ENCODE data around the gene RPL36.
"Not testable (repeated sequence)": the region's sequence is repeated elsewhere in the genome, so short reads cannot be mapped to it uniquely, and the experiment has no call there.

RPL36 gene

GRCh38 chr19:5683177-5683886, 6.8 kb upstream of the RPL36 start:
- TF ChIP-seq POLR2A (IDR thresholded peaks at IDR 0.05; ENCODE audit: low read depth, low read length) (no peak), POLR2AphosphoS5 (IDR thresholded peaks at IDR 0.05; ENCODE audit: low read depth, low read length) (no peak), TAF1 (IDR thresholded peaks at IDR 0.05; ENCODE audit: borderline replicate concordance, low read depth, low read length) (no peak)

GRCh38 chr19:5684694-5685430, 5.2 kb upstream of the RPL36 start:
- no peak for TF ChIP-seq POLR2AphosphoS5 (IDR thresholded peaks at IDR 0.05; ENCODE audit: low read depth, low read length)
- no peak for FAIRE-seq
- no peak for DNase-seq (ENCODE audit: insufficient read length)

More at GRCh38 chr19:5683177-5683886, 6.8 kb upstream of the RPL36 start:
- FAIRE-seq (no peak), DNase-seq (ENCODE audit: insufficient read length) (no peak)

GRCh38 chr19:5686326-5686646, 3.8 kb upstream of the RPL36 start:
- no peak for TF ChIP-seq POLR2A (IDR thresholded peaks at IDR 0.05; ENCODE audit: low read depth, low read length)
- no peak for TF ChIP-seq TAF1 (IDR thresholded peaks at IDR 0.05; ENCODE audit: borderline replicate concordance, low read depth, low read length)
- TF ChIP-seq POLR2AphosphoS5 (IDR thresholded peaks at IDR 0.05; ENCODE audit: low read depth, low read length), result no peak
- FAIRE-seq (no peak), DNase-seq (ENCODE audit: insufficient read length) (no peak)

- peak; percentile 93 for DNase-seq (ENCODE audit: insufficient read length)
- TF ChIP-seq POLR2AphosphoS5 (IDR thresholded peaks at IDR 0.05; ENCODE audit: low read depth, low read length), result no peak; the same call in 1 of the 2 replicates
- TF ChIP-seq POLR2A (IDR thresholded peaks at IDR 0.05; ENCODE audit: low read depth, low read length), result peak; percentile 60; the same call in 1 of the 2 replicates
- FAIRE-seq, result peak; percentile 95
Measured at GRCh38 chr19:5686647-5687359, 3.3 kb upstream of the RPL36 start.

DNA sequence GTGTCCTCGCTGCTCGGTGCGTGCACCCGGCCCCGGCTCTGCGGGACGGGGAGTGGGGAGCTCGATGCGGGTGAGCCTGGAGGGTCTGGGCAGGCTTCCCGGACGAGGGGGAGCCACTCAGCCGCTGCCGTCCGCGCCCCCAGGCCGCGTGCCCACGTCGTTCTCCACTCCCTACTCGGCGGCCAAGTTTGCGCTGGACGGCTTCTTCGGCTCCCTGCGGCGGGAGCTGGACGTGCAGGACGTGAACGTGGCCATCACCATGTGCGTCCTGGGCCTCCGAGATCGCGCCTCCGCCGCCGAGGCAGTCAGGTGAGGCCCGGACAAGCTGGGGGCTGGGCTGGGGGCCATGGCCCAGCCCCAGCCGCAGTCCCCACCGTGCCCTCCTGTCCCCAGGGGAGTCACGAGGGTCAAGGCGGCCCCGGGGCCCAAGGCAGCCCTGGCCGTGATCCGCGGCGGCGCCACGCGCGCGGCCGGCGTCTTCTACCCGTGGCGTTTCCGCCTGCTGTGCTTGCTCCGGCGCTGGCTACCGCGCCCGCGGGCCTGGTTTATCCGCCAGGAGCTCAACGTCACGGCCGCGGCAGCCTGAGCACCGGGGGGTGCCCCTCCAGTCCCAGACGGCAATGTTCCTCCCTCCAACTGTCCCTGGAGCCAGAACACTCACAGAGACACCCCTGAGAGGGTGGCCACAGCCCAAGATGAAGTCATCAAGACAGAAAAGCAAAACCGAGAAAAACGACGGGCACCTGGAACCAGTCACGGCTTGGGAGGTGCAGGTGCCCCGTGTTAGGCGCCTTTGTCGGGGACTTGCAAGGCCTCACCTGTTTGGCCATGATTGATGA, 2.5 kb upstream of the RPL36 start:
- FAIRE-seq (no peak), DNase-seq (ENCODE audit: insufficient read length) (no peak)
- TF ChIP-seq POLR2A (IDR thresholded peaks at IDR 0.05; ENCODE audit: low read depth, low read length), result no peak
- no peak for TF ChIP-seq POLR2AphosphoS5 (IDR thresholded peaks at IDR 0.05; ENCODE audit: low read depth, low read length)
- TF ChIP-seq TAF1 (IDR thresholded peaks at IDR 0.05; ENCODE audit: borderline replicate concordance, low read depth, low read length), result no peak

- DNase-seq (ENCODE audit: insufficient read length); FAIRE-seq: not testable (repeated sequence)
Measured at GRCh38 chr19:5688262-5688881, 1.7 kb upstream of the RPL36 start.

DNA sequence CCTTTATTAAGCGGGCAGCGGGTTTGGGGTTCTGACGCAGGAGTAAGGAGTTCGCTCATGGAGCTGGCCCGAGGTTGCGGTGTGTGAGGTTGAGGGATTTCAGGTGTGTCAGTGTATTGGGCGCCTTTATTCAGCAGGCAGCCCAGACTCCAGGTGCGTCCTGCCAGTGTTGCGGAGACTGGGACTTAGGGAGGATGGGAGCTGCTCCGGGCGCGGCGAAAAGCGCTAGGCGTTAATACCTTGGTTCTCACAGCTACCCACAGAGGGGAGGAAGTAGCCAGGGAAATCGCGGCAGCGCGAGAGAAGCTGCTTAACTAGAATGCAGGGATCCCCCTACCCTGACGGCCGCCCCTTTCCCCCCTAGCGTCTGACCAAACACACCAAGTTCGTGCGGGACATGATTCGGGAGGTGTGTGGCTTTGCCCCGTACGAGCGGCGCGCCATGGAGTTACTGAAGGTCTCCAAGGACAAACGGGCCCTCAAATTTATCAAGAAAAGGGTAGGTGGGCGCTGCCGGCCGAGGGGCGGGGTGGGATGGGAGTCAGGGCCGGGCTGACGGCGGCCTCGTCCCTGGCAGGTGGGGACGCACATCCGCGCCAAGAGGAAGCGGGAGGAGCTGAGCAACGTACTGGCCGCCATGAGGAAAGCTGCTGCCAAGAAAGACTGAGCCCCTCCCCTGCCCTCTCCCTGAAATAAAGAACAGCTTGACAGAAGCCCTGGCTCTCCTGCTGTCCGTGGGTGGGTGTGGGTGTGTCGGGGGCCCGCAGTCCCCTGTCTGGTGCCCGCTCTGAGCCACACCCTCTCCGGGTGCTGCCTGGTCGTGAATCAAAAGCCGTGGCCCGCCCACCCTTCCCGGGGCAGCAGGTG, 1.1 kb downstream of the RPL36 start:
- peak; percentile 5 for FAIRE-seq

DNA sequence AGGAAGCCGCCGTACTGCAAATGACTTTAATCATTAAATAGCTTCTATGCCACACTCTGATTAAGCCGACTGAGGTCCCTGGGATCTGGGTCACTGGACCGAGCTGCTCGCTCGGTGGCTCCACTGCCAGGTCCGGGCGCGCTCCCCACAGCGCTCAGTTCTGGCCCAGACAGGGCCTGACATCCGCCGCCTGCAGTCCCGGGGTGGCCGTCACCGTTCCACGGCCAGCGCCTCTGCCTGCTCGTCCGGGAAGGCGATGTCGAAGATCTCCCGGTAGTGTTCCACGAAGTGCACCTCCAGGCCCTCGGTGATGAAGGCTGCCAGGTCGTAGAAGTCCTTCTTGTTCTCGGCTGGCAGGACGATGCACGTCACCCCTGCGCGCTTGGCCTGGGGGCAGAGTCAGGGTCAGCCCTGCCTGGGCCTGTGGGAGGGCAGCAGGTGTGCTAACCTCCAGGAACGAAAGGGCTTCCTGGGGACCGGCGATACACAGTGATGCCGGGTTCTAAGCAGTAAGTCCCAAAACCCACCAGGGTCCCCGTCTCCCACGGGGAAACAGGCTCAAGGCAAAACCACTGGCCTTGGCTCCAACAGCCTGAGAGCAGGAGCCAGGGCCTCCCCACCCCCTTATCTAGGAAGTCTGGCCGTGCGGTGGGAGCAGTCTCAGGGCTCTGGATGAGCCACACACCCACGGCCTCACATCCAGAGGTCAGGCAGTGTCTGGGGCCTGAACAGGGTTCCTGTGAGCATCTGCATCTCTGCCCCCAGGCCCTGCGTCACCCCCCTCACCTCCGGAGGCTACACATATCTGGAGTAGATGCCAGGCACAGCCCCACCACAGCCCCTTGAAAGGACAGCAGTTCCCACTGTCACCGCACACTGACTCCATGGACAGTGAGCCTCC, 2.0 kb downstream of the RPL36 start:
- DNase-seq (ENCODE audit: insufficient read length) (no peak), FAIRE-seq (no peak)
- TF ChIP-seq POLR2A (IDR thresholded peaks at IDR 0.05; ENCODE audit: low read depth, low read length), result peak; percentile 50; the same call in 1 of the 2 replicates
- no peak for TF ChIP-seq TAF1 (IDR thresholded peaks at IDR 0.05; ENCODE audit: borderline replicate concordance, low read depth, low read length)
- TF ChIP-seq POLR2AphosphoS5 (IDR thresholded peaks at IDR 0.05; ENCODE audit: low read depth, low read length), result peak; percentile 19; the same call in 1 of the 2 replicates

More for the DNA sequence above, 1.1 kb downstream of the RPL36 start:
- TF ChIP-seq POLR2A (IDR thresholded peaks at IDR 0.05; ENCODE audit: low read depth, low read length) (no peak), POLR2AphosphoS5 (IDR thresholded peaks at IDR 0.05; ENCODE audit: low read depth, low read length) (no peak; the same call in 1 of the 2 replicates), TAF1 (IDR thresholded peaks at IDR 0.05; ENCODE audit: borderline replicate concordance, low read depth, low read length) (no peak)
- no peak for DNase-seq (ENCODE audit: insufficient read length)

GRCh38 chr19:5692723-5693194, 2.7 kb downstream of the RPL36 start:
- no peak for TF ChIP-seq TAF1 (IDR thresholded peaks at IDR 0.05; ENCODE audit: borderline replicate concordance, low read depth, low read length)
- TF ChIP-seq POLR2AphosphoS5 (IDR thresholded peaks at IDR 0.05; ENCODE audit: low read depth, low read length), result peak; percentile 74; the same call in 1 of the 2 replicates
- no peak for TF ChIP-seq POLR2A (IDR thresholded peaks at IDR 0.05; ENCODE audit: low read depth, low read length)
- FAIRE-seq (no peak), DNase-seq (ENCODE audit: insufficient read length) (no peak)

Measured in GM12892 (cell line).